GM21619 (cell line): ENCODE data around the gene TNFAIP8.

ENCODE experiments used
- ATAC-seq: cut with Tn5 transposase; IDR thresholded peaks from one replicate; pipeline ENCODE4 v1.9.1; 2021; ENCODE audit not compliant: unreplicated experiment

TNFAIP8 gene

GRCh38 chr5:119389288-119390030 is 33.6 kb downstream of the TNFAIP8 start:
- no peak for ATAC-seq

GRCh38 chr5:119390404-119390803 is 34.6 kb downstream of the TNFAIP8 start:
- no peak for ATAC-seq

- ATAC-seq = no peak
These were observed 37.4 kb downstream of the TNFAIP8 start for GRCh38 chr5:119393201-119393691.

GRCh38 chr5:119393746-119394145 is 37.9 kb downstream of the TNFAIP8 start:
- no peak for ATAC-seq

- ATAC-seq = peak; percentile 52
These were observed 39.4 kb downstream of the TNFAIP8 start for GRCh38 chr5:119395080-119395836.

GRCh38 chr5:119396030-119396664 is 40.3 kb downstream of the TNFAIP8 start:
- no peak for ATAC-seq

GRCh38 chr5:119397518-119398380 is 41.9 kb downstream of the TNFAIP8 start:
- peak; percentile 56 for ATAC-seq

- no peak for ATAC-seq
These were observed 43.1 kb downstream of the TNFAIP8 start for GRCh38 chr5:119398727-119399466.

GRCh38 chr5:119400245-119400644 is 44.4 kb downstream of the TNFAIP8 start:
- no peak for ATAC-seq

- ATAC-seq = no peak
These were observed 46.3 kb downstream of the TNFAIP8 start for GRCh38 chr5:119402081-119402480.

- no peak for ATAC-seq
These were observed 46.7 kb downstream of the TNFAIP8 start for GRCh38 chr5:119402555-119402954.

- ATAC-seq = no peak
These were observed 48.2 kb downstream of the TNFAIP8 start for GRCh38 chr5:119404033-119404432.

GRCh38 chr5:119405419-119405818 is 49.6 kb downstream of the TNFAIP8 start:
- peak; percentile 34 for ATAC-seq

- no peak for ATAC-seq
These were observed 50.8 kb downstream of the TNFAIP8 start for GRCh38 chr5:119406551-119407110.

GRCh38 chr5:119409235-119409815 is 53.5 kb downstream of the TNFAIP8 start:
- ATAC-seq = peak; percentile 42

- ATAC-seq = no peak
These were observed 54.8 kb downstream of the TNFAIP8 start for GRCh38 chr5:119410448-119411159.

GRCh38 chr5:119411361-119412278 is 55.8 kb downstream of the TNFAIP8 start:
- ATAC-seq = peak; percentile 69
